BJ (cell line): ENCODE data around the gene C14orf132. TPM values are rescaled to one million over a fixed set of nuclear protein-coding genes. Genes with fewer than 3 reads are reported as not detected.

Source experiments
- CTCF ChIA-PET: fragments of 350-600 bp; formaldehyde crosslinking; extraction: SDS; loops from one replicate; lab custom pipeline; 2021; ENCODE audit warnings: antibody characterized with exemption, inconsistent platforms; lab: Yijun Ruan, JAX
- POLR2A ChIA-PET: fragments of 300-600 bp; sonication (Branson Sonifier 250); formaldehyde crosslinking; extraction: SDS; loops from one replicate; lab custom pipeline; 2021; ENCODE audit warnings: antibody characterized with exemption; lab: Charles Lee
- DNase-seq: peaks from one replicate; pipeline ENCODE4 v3.0.0-alpha.2; 2011; ENCODE audit warnings: low read depth
- H3K27me3 ChIP-seq: 2 replicates; pipeline ENCODE4 v1.6.0; 2011; ENCODE audit warnings: low read length; ENCODE audit not compliant: control insufficient read depth, insufficient read depth
- H3K36me3 ChIP-seq: 2 replicates; pipeline ENCODE4 v1.5.1; 2011; ENCODE audit warnings: low read length; ENCODE audit not compliant: control insufficient read depth, insufficient read depth
- H3K4me3 ChIP-seq: 2 replicates; pipeline ENCODE4 v1.5.1; 2011; ENCODE audit warnings: low read depth, mild to moderate bottlenecking, control low read depth, low read length
- CTCF ChIP-seq: IDR thresholded peaks from 2 replicates; pipeline ENCODE4 v1.5.1; 2011; ENCODE audit warnings: low read depth, mild to moderate bottlenecking, control low read depth, inconsistent platforms, low read length, moderate library complexity; ENCODE audit not compliant: insufficient read depth
- polyA plus RNA-seq: library from polyadenylated mRNA; depleted of rRNA; stranded (reverse); fragments of >200 nt; gene quantifications from 2 replicates; pipeline ENCODE4 v1.2.3, GENCODE V29; 2011

The C14orf132 gene
- polyA plus RNA-seq, 1 experiment: 13.2 TPM

GRCh38 chr14:96090441-96091148 is 51.4 kb downstream of the C14orf132 start:
- Histone ChIP-seq H3K36me3 (peaks cover 15% of the 10 kb centered on the region), H3K27me3 (no peaks in the 10 kb centered on the region), H3K4me3 (no peak overlapping the region)
- TF ChIP-seq CTCF: peak; percentile 26
- DNase-seq: no peak
- ChIA-PET POLR2A (no interaction called here), CTCF (interaction anchor here (1.1 to 3.0 kb wide), 6 partner anchors 8 to 333 kb away, joined by 3 to 15 read pairs (median 4); no protein-coding TSS in a partner anchor)

GRCh38 chr14:96091149-96091693 is 52.1 kb downstream of the C14orf132 start:
- no peak overlapping the region for H3K4me3 ChIP-seq
- no peaks in the 10 kb centered on the region for H3K27me3 ChIP-seq
- peaks cover 15% of the 10 kb centered on the region for H3K36me3 ChIP-seq
- ChIA-PET POLR2A (no interaction called here), CTCF (interaction anchor here (0.8 to 3.0 kb wide), 7 partner anchors 9 to 333 kb away, joined by 3 to 15 read pairs (median 3); no protein-coding TSS in a partner anchor)
- DNase-seq: no peak
- no peak for TF ChIP-seq CTCF

GRCh38 chr14:96091941-96092411 is 52.8 kb downstream of the C14orf132 start:
- POLR2A ChIA-PET: no interaction called here

GRCh38 chr14:96092936-96093335 is 53.8 kb downstream of the C14orf132 start:
- ChIA-PET POLR2A (no interaction called here), CTCF (interaction anchor here (1.3 to 7.6 kb wide), 2 partner anchors 99 to 182 kb away, joined by 4 to 90 read pairs; no protein-coding TSS in a partner anchor)
- Histone ChIP-seq H3K36me3 (peaks cover 9% of the 10 kb centered on the region), H3K27me3 (no peaks in the 10 kb centered on the region), H3K4me3 (no peak overlapping the region)
- no peak for TF ChIP-seq CTCF
- DNase-seq: no peak

More at GRCh38 chr14:96091941-96092411, 52.8 kb downstream of the C14orf132 start:
- H3K36me3 ChIP-seq: peaks cover 13% of the 10 kb centered on the region
- no peaks in the 10 kb centered on the region for H3K27me3 ChIP-seq
- CTCF ChIA-PET: interaction anchor here (0.8 to 7.6 kb wide), 6 partner anchors 14 to 183 kb away, joined by 3 to 90 read pairs (median 4); no protein-coding TSS in a partner anchor
- no peak overlapping the region for H3K4me3 ChIP-seq
- no peak for DNase-seq
- no peak for TF ChIP-seq CTCF

GRCh38 chr14:96094211-96094610 is 55.0 kb downstream of the C14orf132 start:
- CTCF ChIA-PET: interaction anchor here (0.6 to 7.6 kb wide), 3 partner anchors 57 to 181 kb away, joined by 3 to 194 read pairs (median 90); no protein-coding TSS in a partner anchor
- DNase-seq: no peak
- POLR2A ChIA-PET: no interaction called here

More at GRCh38 chr14:96094211-96094610, 55.0 kb downstream of the C14orf132 start:
- Histone ChIP-seq H3K4me3 (no peak overlapping the region), H3K36me3 (peaks cover under 1% of the 10 kb centered on the region; the same call in 1 of the 2 replicates), H3K27me3 (no peaks in the 10 kb centered on the region)
- TF ChIP-seq CTCF: no peak
